GM12801 (cell line): Measurements from ENCODE around the gene CEP72.

Experiments
- CTCF ChIP-seq: IDR thresholded peaks from one replicate; pipeline ENCODE4 v1.5.1; 2011; ENCODE audit warnings: control low read depth; ENCODE audit not compliant: insufficient read length; ENCODE audit errors: extremely low read depth

CEP72 gene

GRCh38 chr5:660491-661030 lies 48.4 kb downstream of the CEP72 start:
- TF ChIP-seq CTCF: no peak

- TF ChIP-seq CTCF: no peak
These were observed 50.0 kb downstream of the CEP72 start for GRCh38 chr5:661891-662750.

- no peak for TF ChIP-seq CTCF
These were observed 50.8 kb downstream of the CEP72 start for GRCh38 chr5:662751-663435.

- no peak for TF ChIP-seq CTCF
These were observed 51.5 kb downstream of the CEP72 start for GRCh38 chr5:663436-664342.

- TF ChIP-seq CTCF: no peak
These were observed 52.3 kb downstream of the CEP72 start for GRCh38 chr5:664343-664993.

GRCh38 chr5:664994-665360 lies 52.8 kb downstream of the CEP72 start:
- no peak for TF ChIP-seq CTCF

GRCh38 chr5:665541-665955 lies 53.4 kb downstream of the CEP72 start:
- TF ChIP-seq CTCF: no peak
